Coronary artery (tissue), 2 donors: ENCODE measurements around the gene FAM180B.
A peak's percentile ranks its signal among the peaks of the same experiment; 100 is the strongest.

Experiments used
- DNase-seq: peaks from one replicate; pipeline ENCODE4 v3.0.0-alpha.2; 2017; ENCODE audit warnings: low spot score
- H3K27ac ChIP-seq, 2 donors: fragments of 200-600 bp; sonication (generic); one replicate each; pipeline ENCODE4 v1.5.1; 2016 to 2019
- H3K4me3 ChIP-seq: fragments of 200-600 bp; sonication (generic); 2 replicates; pipeline ENCODE4 v1.5.1; 2016; ENCODE audit warnings: mild to moderate bottlenecking, moderate library complexity
- CTCF ChIP-seq: fragments of 200-600 bp; sonication (generic); IDR thresholded peaks from one replicate; pipeline ENCODE4 v1.5.1; 2019; ENCODE audit warnings: antibody characterized with exemption

Gene FAM180B

GRCh38 chr11:47583844-47584243 lies 2.6 kb upstream of the FAM180B start:
- TF ChIP-seq CTCF: no peak
- Histone ChIP-seq H3K4me3 (no peak overlapping the region), H3K27ac (no peak overlapping the region)
- DNase-seq: no peak

DNA sequence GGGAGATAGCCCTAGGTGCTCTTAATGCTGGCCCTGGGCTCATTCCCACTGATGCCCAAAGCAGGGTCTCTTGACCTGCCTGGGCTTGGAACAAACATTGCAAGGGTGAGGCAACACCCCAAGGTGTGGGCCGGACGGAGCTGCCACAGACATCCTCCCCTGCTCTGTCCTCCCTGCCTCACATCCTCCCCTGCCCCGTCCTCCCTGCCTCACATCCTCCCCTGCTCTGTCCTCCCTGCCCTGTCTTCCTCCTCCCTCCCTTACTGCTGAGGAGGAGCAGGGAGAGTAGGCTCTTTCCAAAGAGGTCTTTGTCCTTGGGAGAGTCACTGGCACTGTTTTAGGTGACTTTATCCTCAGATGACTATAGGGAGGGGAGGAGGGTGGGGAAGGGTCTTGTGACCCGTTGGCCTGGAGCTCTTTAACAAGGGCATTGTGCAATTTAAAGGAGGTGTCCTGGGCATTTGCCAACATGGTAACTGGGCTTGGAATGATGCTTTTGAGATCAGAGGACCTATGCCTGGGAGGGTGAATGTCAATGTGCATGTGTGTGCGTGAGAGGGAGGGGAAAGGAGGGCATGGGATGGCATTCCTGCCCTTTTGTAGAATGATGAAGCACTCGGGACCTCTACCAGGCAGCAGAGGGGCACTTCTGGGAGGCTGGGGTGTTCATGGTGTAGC lies 700 bp downstream of the FAM180B start:
- Histone ChIP-seq H3K27ac (peak overlapping the region in 1 of 2 donors; percentile 75), H3K4me3 (no peak overlapping the region)
- no peak for DNase-seq
- TF ChIP-seq CTCF: no peak

- DNase-seq: no peak
- no peak for TF ChIP-seq CTCF
- Histone ChIP-seq H3K4me3 (no peak overlapping the region), H3K27ac (peak overlapping the region in 1 of 2 donors; percentile 75)
Measured at GRCh38 chr11:47587723-47588326, 1.3 kb downstream of the FAM180B start.

GRCh38 chr11:47589118-47589517 lies 2.6 kb downstream of the FAM180B start:
- peak overlapping the region; percentile 32 for H3K4me3 ChIP-seq
- H3K27ac ChIP-seq: no peak overlapping the region
- no peak for DNase-seq
- no peak for TF ChIP-seq CTCF

- no peak for TF ChIP-seq CTCF
- DNase-seq: no peak
- Histone ChIP-seq H3K27ac (no peak overlapping the region), H3K4me3 (peak overlapping the region; percentile 32)
Measured at GRCh38 chr11:47589584-47589976, 3.1 kb downstream of the FAM180B start.

GRCh38 chr11:47589977-47590861 lies 3.7 kb downstream of the FAM180B start:
- Histone ChIP-seq H3K27ac (no peak overlapping the region), H3K4me3 (peak overlapping the region; percentile 32)
- DNase-seq: no peak
- no peak for TF ChIP-seq CTCF
